ENCODE data around the gene KMT2B. TPM values are rescaled to one million over a fixed set of nuclear protein-coding genes. Genes with fewer than 3 reads are reported as not detected.

KMT2B gene
- total and polyA plus RNA-seq, 9 of the 15 experiments (the other 6 are each of a cell fraction or from before 2014, with no cell fraction given): 0.63 to 43.9 (median 8.1) TPM

- Histone ChIP-seq H3K9ac (ENCODE audit: insufficient read depth in 1 of 2, low read depth in 2 of 2, low read length in 2 of 2) (no peak overlapping the region), H3K27ac (ENCODE audit: extremely low read depth, low read depth, low read length) (no peak overlapping the region), H4K20me1 (replicated peaks; ENCODE audit: control insufficient read depth, insufficient read depth, low read length) (0 out of 2 replicates have a peak, but pooled peaks cover 10% of the 10 kb centered on the region), H2AFZ (ENCODE audit: low read depth, low read length) (no peak overlapping the region), H3K4me2 (ENCODE audit: insufficient read depth, low read length) (no peak overlapping the region), H3K79me2 (ENCODE audit: control insufficient read depth, insufficient read depth, low read length) (peaks cover 25% of the 10 kb centered on the region), H3K36me3 (ENCODE audit: control insufficient read depth, insufficient read depth, low read length) (peaks cover 89% of the 10 kb centered on the region; the same call in 2 of the 3 replicates), H3K27me3 (ENCODE audit: control insufficient read depth in 2 of 2, insufficient read depth in 2 of 2, low read length in 2 of 2) (no peaks in the 10 kb centered on the region), H3K4me3 (no peak overlapping the region), H3K4me1 (replicated peaks in 1 of 2; ENCODE audit: control insufficient read depth in 2 of 2, insufficient read depth in 2 of 2, low read length in 2 of 2) (peaks cover 7 to 27% of the 10 kb centered on the region in 2 experiments), H3K9me1 (ENCODE audit: control insufficient read depth, insufficient read depth, low read length) (no peaks in the 10 kb centered on the region), H3K9me3 (replicated peaks; ENCODE audit: control insufficient read depth, insufficient read depth, low read depth, low read length) (no peaks in the 10 kb centered on the region)
- DNase-seq (ENCODE audit: extremely low read depth in 1 of 4, low spot score in 3 of 4) (no peak), FAIRE-seq (no peak), ATAC-seq (no peak)
- BruUV-seq (replicated peaks): no TSS peak
- CTCF ChIA-PET (ENCODE audit: low intra/inter-chr PET ratio): no interaction called here
- in situ Hi-C loops (cut with MboI) (no loop called here), intact Hi-C loops (cut with micrococcal nuclease) (no loop called here)
- over 99% methylated on average over 24 of the region's 24 CpGs for WGBS (ENCODE audit: insufficient coverage, low coverage, missing lambda C conversion rate)
- TF ChIP-seq, protein P1, sequence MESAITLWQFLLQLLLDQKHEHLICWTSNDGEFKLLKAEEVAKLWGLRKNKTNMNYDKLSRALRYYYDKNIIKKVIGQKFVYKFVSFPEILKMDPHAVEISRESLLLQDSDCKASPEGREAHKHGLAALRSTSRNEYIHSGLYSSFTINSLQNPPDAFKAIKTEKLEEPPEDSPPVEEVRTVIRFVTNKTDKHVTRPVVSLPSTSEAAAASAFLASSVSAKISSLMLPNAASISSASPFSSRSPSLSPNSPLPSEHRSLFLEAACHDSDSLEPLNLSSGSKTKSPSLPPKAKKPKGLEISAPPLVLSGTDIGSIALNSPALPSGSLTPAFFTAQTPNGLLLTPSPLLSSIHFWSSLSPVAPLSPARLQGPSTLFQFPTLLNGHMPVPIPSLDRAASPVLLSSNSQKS (CRISPR knock-in tag; IDR thresholded peaks at IDR 0.05): no peak
- TF ChIP-seq KLF6 (CRISPR knock-in tag; IDR thresholded peaks at IDR 0.05; ENCODE audit: borderline replicate concordance) (no peak), POLR3A (IDR thresholded peaks at IDR 0.05; ENCODE audit: borderline replicate concordance, extremely low read depth, insufficient read depth, insufficient read length) (no peak), FOXM1 (IDR thresholded peaks at IDR 0.05; ENCODE audit: low read depth) (no peak), FOXM1 (CRISPR knock-in tag; IDR thresholded peaks at IDR 0.05; ENCODE audit: low read depth) (no peak), GATA2 (CRISPR knock-in tag; IDR thresholded peaks at IDR 0.05) (no peak), ATF2 (CRISPR knock-in tag; IDR thresholded peaks at IDR 0.05) (no peak), RHOXF2B (CRISPR knock-in tag; conservative IDR thresholded peaks at IDR 0.05) (no peak), NONO (IDR thresholded peaks at IDR 0.05; ENCODE audit: low read depth in 2 of 2, low read length in 1 of 2) (no peak), HDAC3 (IDR thresholded peaks at IDR 0.05; ENCODE audit: borderline replicate concordance, partially characterized antibody) (no peak), ZKSCAN1 (IDR thresholded peaks at IDR 0.05; ENCODE audit: low read depth, low read length) (no peak), ZNF589 (CRISPR knock-in tag; IDR thresholded peaks at IDR 0.05; ENCODE audit: low read depth) (no peak), ZNF311 (CRISPR knock-in tag; IDR thresholded peaks at IDR 0.05) (no peak), PHF21A (IDR thresholded peaks at IDR 0.05; ENCODE audit: borderline replicate concordance, low read depth) (no peak), SMARCB1 (IDR thresholded peaks at IDR 0.05; ENCODE audit: insufficient read length, low read depth) (no peak), EWSR1 (IDR thresholded peaks at IDR 0.05; ENCODE audit: borderline replicate concordance, low read depth, partially characterized antibody) (no peak), CBFA2T3 (IDR thresholded peaks at IDR 0.05) (no peak), ZNF449 (CRISPR knock-in tag; IDR thresholded peaks at IDR 0.05) (no peak)
- POLR2A ChIA-PET: interaction anchor here (0.6 to 3.2 kb wide), 6 partner anchors 11 to 1355 kb away, joined by 3 to 19 read pairs (median 6); partner anchors contain the start of genes PSENEN, U2AF1L4 and ZNF420
Measured at GRCh38 chr19:35723671-35724070, 5.9 kb downstream of the KMT2B start.

Measured in K562 (cell line).